ENCODE data around the gene TBC1D20. TPM values are rescaled to one million over a fixed set of nuclear protein-coding genes. Genes with fewer than 3 reads are reported as not detected.

TBC1D20 gene
- total RNA-seq, 1 experiment from 2014 or later: 32.3 TPM

DNA sequence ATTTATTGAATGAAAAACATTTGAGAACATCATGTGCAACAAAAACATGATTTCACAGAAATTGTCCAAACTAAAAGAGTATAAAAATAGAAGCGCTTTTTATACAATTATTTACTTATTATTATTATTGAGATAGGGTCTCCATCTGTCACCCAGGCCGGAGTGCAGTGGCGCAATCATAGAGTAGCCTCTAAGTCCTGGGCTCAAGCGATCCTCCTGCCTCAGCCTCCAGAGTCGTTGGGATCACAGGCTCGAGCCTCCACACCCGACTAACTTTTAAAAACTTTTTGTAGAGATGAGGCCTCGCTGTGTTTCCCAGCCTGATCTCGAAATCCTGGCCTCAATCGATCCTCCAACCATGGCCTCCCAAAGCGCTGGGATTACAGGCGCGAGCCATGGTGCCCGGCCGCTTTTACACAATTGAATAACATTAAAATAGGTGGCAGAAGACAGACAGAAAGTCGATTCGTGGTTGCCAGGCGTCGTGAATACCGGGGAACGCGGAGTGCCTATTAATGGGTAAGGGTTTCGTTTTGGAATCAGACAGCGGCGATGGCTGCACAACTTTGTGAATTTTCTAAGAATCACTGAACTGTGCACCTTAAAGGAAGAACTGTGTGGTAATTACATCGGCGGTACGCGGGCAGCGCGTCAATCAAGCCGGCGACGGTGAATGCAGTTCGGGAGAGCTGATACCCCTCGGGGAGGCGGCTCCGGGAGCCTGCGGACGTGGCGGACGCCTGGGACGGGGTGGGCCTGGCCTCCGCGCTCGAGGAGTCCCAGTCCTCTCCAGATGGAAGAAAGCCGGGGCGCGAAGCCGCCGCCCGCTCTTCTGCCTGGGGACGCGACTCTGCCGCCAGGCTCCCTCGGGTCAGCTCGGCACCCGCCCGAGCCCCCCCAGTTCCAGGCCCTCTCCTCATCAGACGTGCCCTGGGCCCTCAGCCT lies 807 bp downstream of the TBC1D20 start:
- intact Hi-C loops (cut with micrococcal nuclease): no loop called here
- BruUV-seq (replicated peaks): no TSS peak

DNA sequence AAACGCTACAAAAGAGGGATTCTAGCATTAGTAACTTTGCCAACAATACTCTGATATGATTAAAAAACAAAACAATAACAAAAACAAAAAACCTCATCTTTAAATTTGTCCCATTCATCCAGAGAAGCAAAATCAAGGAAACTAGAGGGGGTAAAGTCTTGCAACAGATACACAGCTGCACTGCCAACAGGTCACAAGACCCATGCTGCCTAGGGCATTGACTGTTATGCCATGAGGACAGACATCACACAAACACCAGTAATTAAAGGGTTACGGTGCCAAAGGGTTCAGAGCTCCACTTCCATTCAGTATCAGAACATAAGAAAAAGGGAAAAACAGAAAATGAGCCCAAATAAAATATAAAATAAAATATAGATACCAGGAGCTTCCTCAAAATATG lies 1.6 kb downstream of the TBC1D20 start:
- DNase-seq (ENCODE audit: low read depth, low spot score): no peak
- Histone ChIP-seq H3K9me3 (ENCODE audit: control insufficient read depth in 1 of 2, insufficient read depth in 1 of 2, low read depth in 1 of 2, low read length in 2 of 2) (no peaks in the 10 kb centered on the region), H4K20me1 (ENCODE audit: insufficient read depth) (peaks cover 8% of the 10 kb centered on the region; the same call in 1 of the 2 replicates), H3K9ac (ENCODE audit: low read length) (no peak overlapping the region), H3K36me3 (ENCODE audit: control insufficient read depth in 1 of 2, insufficient read depth in 2 of 2, low read length in 2 of 2) (0 out of 4 replicates have a peak, but pooled peaks cover 0 to 2% of the 10 kb centered on the region in 2 experiments), H3K27me3 (ENCODE audit: insufficient read depth, low read length) (no peaks in the 10 kb centered on the region), H2AFZ (ENCODE audit: low read depth, low read length, poor library complexity, severe bottlenecking) (no peak overlapping the region), H3K4me3 (replicated peaks in 1 of 2; ENCODE audit: low read depth in 1 of 2, low read length in 2 of 2) (peak overlapping the region in 1 of 2 experiments; percentile 81; a peak in 3 of 4 replicates), H3K4me2 (ENCODE audit: low read length) (peak overlapping the region; percentile 75; the same call in 1 of the 2 replicates), H3K9me2 (ENCODE audit: insufficient read depth) (no peaks in the 10 kb centered on the region), H3K4me1 (ENCODE audit: control insufficient read depth in 1 of 2, insufficient read depth in 2 of 2, low read length in 2 of 2) (peaks cover 7 to 15% of the 10 kb centered on the region in 2 experiments; a peak in 3 of 4 replicates), H3K27ac (ENCODE audit: low read depth, low read length) (no peak overlapping the region), H3K79me2 (ENCODE audit: insufficient read depth, low read length) (peaks cover 62% of the 10 kb centered on the region)
- BruUV-seq (replicated peaks): TSS peak; percentile 40
- ChIA-PET RAD21 (ENCODE audit: low non-redundant PET in 1 of 2, low total read pairs in 2 of 2, uncharacterized antibody in 2 of 2, unreplicated experiment in 2 of 2) (no interaction called here), CTCF (no interaction called here), POLR2A (no interaction called here)
- intact Hi-C loops (cut with micrococcal nuclease): no loop called here
- ATAC-seq: no peak
- TF ChIP-seq ZNF274 (IDR thresholded peaks at IDR 0.05; ENCODE audit: low read depth, low read length): no peak
- TF ChIP-seq, protein P1, sequence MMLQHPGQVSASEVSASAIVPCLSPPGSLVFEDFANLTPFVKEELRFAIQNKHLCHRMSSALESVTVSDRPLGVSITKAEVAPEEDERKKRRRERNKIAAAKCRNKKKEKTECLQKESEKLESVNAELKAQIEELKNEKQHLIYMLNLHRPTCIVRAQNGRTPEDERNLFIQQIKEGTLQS (IDR thresholded peaks at IDR 0.05): no peak
- TF ChIP-seq SIN3A (IDR thresholded peaks at IDR 0.05; ENCODE audit: low read depth): no peak
- TF ChIP-seq JUND (IDR thresholded peaks at IDR 0.05): no peak
- no peak for TF ChIP-seq EZH2phosphoT487 (IDR thresholded peaks at IDR 0.05; ENCODE audit: borderline replicate concordance)
- TF ChIP-seq ZFX (IDR thresholded peaks at IDR 0.05): no peak
- TF ChIP-seq, protein P2, sequence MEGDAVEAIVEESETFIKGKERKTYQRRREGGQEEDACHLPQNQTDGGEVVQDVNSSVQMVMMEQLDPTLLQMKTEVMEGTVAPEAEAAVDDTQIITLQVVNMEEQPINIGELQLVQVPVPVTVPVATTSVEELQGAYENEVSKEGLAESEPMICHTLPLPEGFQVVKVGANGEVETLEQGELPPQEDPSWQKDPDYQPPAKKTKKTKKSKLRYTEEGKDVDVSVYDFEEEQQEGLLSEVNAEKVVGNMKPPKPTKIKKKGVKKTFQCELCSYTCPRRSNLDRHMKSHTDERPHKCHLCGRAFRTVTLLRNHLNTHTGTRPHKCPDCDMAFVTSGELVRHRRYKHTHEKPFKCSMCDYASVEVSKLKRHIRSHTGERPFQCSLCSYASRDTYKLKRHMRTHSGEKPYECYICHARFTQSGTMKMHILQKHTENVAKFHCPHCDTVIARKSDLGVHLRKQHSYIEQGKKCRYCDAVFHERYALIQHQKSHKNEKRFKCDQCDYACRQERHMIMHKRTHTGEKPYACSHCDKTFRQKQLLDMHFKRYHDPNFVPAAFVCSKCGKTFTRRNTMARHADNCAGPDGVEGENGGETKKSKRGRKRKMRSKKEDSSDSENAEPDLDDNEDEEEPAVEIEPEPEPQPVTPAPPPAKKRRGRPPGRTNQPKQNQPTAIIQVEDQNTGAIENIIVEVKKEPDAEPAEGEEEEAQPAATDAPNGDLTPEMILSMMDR (IDR thresholded peaks at IDR 0.05 in 2 of 3, conservative IDR thresholded peaks at IDR 0.05 in 1 of 3; ENCODE audit: borderline replicate concordance in 1 of 3, insufficient read depth in 1 of 3, low read depth in 2 of 3, low read length in 2 of 3): no peak
- no peak for TF ChIP-seq POLR2AphosphoS5 (IDR thresholded peaks at IDR 0.05; ENCODE audit: low read depth, low read length)
- no peak for TF ChIP-seq POLR2A (IDR thresholded peaks at IDR 0.05; ENCODE audit: borderline replicate concordance, extremely low read depth, insufficient read depth, insufficient read length)
- no peak for TF ChIP-seq CBX3 (IDR thresholded peaks at IDR 0.05; ENCODE audit: low read depth)
- no peak for TF ChIP-seq SP1 (IDR thresholded peaks at IDR 0.05; ENCODE audit: low read depth)
- TF ChIP-seq SRF (IDR thresholded peaks at IDR 0.05; ENCODE audit: low read depth): no peak
- no peak for TF ChIP-seq EZH2 (IDR thresholded peaks at IDR 0.05)
- no peak for TF ChIP-seq TCF7L2 (IDR thresholded peaks at IDR 0.05; ENCODE audit: borderline replicate concordance, extremely low read depth, insufficient read depth, insufficient read length)
- TF ChIP-seq ELF1 (IDR thresholded peaks at IDR 0.05; ENCODE audit: borderline replicate concordance, low read depth): no peak

More for the DNA sequence above, 807 bp downstream of the TBC1D20 start:
- H4K20me1 ChIP-seq (ENCODE audit: insufficient read depth): peaks cover 8% of the 10 kb centered on the region; the same call in 1 of the 2 replicates
- H3K27me3 ChIP-seq (ENCODE audit: insufficient read depth, low read length): no peaks in the 10 kb centered on the region
- H3K27ac ChIP-seq (ENCODE audit: low read depth, low read length): peak overlapping the region; percentile 74
- peaks cover 7 to 15% of the 10 kb centered on the region in 2 experiments; a peak in 3 of 4 replicates for H3K4me1 ChIP-seq (ENCODE audit: control insufficient read depth in 1 of 2, insufficient read depth in 2 of 2, low read length in 2 of 2)
- DNase-seq (ENCODE audit: low read depth, low spot score): no peak
- H3K36me3 ChIP-seq (ENCODE audit: control insufficient read depth in 1 of 2, insufficient read depth in 2 of 2, low read length in 2 of 2): 0 out of 4 replicates have a peak, but pooled peaks cover 0 to 2% of the 10 kb centered on the region in 2 experiments
- CTCF ChIA-PET: no interaction called here
- H3K79me2 ChIP-seq (ENCODE audit: insufficient read depth, low read length): peaks cover 54% of the 10 kb centered on the region
- H3K9ac ChIP-seq (ENCODE audit: low read length): peak overlapping the region; percentile 85
- peak overlapping the region; percentile 75 for H3K4me2 ChIP-seq (ENCODE audit: low read length)
- POLR2A ChIA-PET: no interaction called here
- TF ChIP-seq ELF1 (IDR thresholded peaks at IDR 0.05; ENCODE audit: borderline replicate concordance, low read depth): no peak
- no peak for TF ChIP-seq CEBPB (IDR thresholded peaks at IDR 0.05; ENCODE audit: low read depth)
- ATAC-seq: peak; percentile 54
- H2AFZ ChIP-seq (ENCODE audit: low read depth, low read length, poor library complexity, severe bottlenecking): no peak overlapping the region
- peak overlapping the region; percentile 81 to 82 for H3K4me3 ChIP-seq (replicated peaks in 1 of 2; ENCODE audit: low read depth in 1 of 2, low read length in 2 of 2)
- H3K9me2 ChIP-seq (ENCODE audit: insufficient read depth): no peaks in the 10 kb centered on the region
- RAD21 ChIA-PET (ENCODE audit: low non-redundant PET in 1 of 2, low total read pairs in 2 of 2, uncharacterized antibody in 2 of 2, unreplicated experiment in 2 of 2): no interaction called here
- no peaks in the 10 kb centered on the region for H3K9me3 ChIP-seq (ENCODE audit: control insufficient read depth in 1 of 2, insufficient read depth in 1 of 2, low read depth in 1 of 2, low read length in 2 of 2)
